Measurements from ENCODE around the gene FTCD. TPM values are rescaled to one million over a fixed set of nuclear protein-coding genes. Genes with fewer than 3 reads are reported as not detected.

FTCD gene
- total and polyA plus RNA-seq, 10 donors = 0.35 to 2.8 (median 0.81) TPM; not detected in 5

DNA sequence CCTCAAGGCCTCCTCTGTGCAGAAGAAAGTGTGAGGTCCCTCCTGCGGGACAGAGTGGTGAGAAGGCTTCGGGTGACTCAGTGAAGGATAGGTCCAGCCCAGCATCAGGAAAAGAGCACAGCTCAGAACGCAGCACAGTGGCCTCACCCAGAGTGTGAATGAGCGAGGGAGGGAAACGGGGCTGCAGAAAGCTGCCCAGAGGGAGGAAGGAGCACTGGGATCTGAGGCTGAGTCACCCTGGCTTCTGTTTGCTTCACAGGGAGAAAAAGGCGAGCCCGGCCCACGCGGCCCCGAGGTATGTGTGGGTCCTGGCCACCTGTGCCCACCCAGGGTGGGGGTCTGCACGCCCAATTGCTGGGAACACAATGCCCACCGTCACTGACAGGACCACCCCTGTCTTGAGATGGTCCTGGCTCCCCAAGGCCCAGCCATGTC is 33.1 kb downstream of the FTCD start:
- TF ChIP-seq, protein P1, sequence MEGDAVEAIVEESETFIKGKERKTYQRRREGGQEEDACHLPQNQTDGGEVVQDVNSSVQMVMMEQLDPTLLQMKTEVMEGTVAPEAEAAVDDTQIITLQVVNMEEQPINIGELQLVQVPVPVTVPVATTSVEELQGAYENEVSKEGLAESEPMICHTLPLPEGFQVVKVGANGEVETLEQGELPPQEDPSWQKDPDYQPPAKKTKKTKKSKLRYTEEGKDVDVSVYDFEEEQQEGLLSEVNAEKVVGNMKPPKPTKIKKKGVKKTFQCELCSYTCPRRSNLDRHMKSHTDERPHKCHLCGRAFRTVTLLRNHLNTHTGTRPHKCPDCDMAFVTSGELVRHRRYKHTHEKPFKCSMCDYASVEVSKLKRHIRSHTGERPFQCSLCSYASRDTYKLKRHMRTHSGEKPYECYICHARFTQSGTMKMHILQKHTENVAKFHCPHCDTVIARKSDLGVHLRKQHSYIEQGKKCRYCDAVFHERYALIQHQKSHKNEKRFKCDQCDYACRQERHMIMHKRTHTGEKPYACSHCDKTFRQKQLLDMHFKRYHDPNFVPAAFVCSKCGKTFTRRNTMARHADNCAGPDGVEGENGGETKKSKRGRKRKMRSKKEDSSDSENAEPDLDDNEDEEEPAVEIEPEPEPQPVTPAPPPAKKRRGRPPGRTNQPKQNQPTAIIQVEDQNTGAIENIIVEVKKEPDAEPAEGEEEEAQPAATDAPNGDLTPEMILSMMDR (IDR thresholded peaks at IDR 0.05 in 8 of 11, conservative IDR thresholded peaks at IDR 0.05 in 3 of 11) = no peak
- no peak for TF ChIP-seq POLR2AphosphoS5 (IDR thresholded peaks at IDR 0.05)
- TF ChIP-seq POLR2A (IDR thresholded peaks at IDR 0.05) = no peak
- intact Hi-C loops (cut with DNase I; ENCODE audit: low total_unique reads) = no loop called here
- no peaks in the 10 kb centered on the region for H3K9me3 ChIP-seq
- H3K4me1 ChIP-seq = no peaks in the 10 kb centered on the region
- peak; percentile 52 for DNase-seq
- no peaks in the 10 kb centered on the region for H3K27me3 ChIP-seq (replicated peaks in 1 of 7)
- H3K36me3 ChIP-seq = peaks cover 0 to 91% (median 34%) of the 10 kb centered on the region in 6 donors
- 82 to 92% (median 87%) methylated on average over 11 to 12 of the region's 12 CpGs for WGBS, 5 donors
- H3K27ac ChIP-seq = no peak overlapping the region
- no peak overlapping the region for H3K4me3 ChIP-seq

DNA sequence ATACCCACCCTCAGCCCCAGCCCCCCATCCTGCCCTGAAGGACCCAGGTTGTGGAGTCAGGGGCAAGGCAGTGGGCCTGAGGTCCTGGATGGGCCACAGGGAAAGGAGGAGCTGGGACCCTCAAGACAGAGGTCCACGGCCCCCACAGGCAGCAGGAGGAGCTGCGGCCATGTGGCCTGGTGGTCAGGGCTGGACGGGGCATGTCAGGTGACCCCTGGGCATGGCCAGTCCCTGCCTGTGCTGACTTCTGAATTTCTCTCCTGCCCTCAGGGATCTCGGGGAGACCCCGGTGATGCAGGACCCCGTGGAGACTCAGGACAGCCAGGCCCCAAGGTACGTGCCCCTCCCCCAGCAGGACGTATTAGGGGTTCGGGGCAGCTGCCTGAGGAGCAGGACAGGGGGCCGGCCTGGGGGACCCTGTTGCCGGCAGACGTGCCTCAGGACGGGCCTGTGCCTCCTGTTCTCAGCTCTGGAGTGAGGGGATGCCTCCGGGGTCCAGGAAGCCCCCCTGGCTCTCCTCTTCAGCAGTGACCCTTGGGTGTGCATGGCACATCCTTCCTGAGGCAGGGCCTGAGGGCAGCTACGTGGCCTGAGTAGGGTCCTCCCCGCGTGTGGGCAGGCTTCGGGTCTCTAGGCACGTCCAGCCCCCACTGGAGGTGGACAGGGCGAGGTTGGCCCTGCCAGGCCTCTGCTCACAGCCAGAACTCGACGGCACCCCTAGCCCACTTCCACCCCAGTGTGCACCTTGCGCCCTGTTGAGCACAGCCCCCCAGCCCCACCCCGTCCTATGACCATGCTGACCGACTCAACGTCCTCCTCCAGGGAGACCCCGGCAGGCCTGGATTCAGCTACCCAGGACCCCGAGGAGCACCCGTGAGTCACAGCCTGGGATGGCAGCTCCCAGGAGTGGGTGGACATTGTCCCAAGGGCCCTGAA is 33.8 kb downstream of the FTCD start:
- H3K36me3 ChIP-seq = peaks cover 0 to 91% (median 35%) of the 10 kb centered on the region in 6 donors
- no peak overlapping the region for H3K27ac ChIP-seq
- WGBS, 5 donors = 85 to 92% (median 89%) methylated on average over 15 to 29 of the region's 29 CpGs
- peak; percentile 56 for DNase-seq
- TF ChIP-seq, protein P1 (IDR thresholded peaks at IDR 0.05 in 8 of 11, conservative IDR thresholded peaks at IDR 0.05 in 3 of 11) = no peak
- TF ChIP-seq POLR2AphosphoS5 (IDR thresholded peaks at IDR 0.05) = no peak
- TF ChIP-seq POLR2A (IDR thresholded peaks at IDR 0.05) = no peak
- no peaks in the 10 kb centered on the region for H3K4me1 ChIP-seq
- intact Hi-C loops (cut with DNase I; ENCODE audit: low total_unique reads) = no loop called here
- no peak overlapping the region for H3K4me3 ChIP-seq
- H3K27me3 ChIP-seq (replicated peaks in 1 of 7) = no peaks in the 10 kb centered on the region
- no peaks in the 10 kb centered on the region for H3K9me3 ChIP-seq

DNA sequence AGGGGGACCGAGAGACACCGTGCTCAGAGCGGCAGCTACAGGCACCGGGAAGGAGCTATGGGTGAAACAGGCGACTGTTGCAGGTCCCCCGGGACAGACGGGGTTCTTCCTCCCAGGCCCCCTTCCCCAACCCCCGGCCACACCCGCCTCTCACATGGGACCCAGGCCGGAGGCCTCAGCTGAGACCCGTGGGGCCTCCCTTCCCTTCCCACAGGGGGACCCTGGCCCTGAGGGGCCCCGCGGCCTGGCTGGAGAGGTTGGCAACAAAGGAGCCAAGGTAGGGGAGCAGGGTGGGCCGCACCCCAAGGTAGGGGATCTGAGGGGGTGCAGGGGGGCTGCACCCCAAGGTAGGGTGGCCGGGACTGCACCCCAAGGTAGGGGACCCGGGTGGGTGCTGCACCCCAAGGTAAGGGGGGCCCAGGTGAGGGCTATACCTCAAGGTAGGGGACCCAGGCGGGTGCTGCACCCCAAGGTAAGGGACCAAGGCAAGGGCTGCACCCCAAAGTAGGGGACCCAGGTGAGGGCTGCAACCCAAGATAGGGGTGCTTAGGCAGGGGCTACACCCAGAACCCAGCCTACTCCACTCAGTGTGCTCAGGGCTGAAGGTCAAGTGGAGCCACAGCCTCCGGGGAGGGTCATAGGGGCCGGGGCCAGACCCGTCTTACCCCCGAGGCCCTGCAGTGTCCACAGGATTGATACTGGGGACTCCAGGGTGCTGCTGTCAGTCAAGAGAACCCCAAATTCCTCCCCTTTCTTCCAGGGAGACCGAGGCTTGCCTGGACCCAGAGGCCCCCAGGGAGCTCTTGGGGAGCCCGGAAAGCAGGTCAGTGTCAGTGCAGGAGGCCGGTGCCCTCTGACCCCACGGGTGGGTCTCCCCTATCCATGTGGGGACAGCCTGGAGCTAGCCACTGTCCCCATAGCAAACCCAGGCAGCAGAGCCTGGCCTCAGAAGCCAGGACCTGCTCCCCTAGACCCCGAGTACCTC is 34.8 kb downstream of the FTCD start:
- intact Hi-C loops (cut with DNase I; ENCODE audit: low total_unique reads) = no loop called here
- WGBS, 5 donors = 80 to 85% (median 83%) methylated on average over 12 to 26 of the region's 26 CpGs
- Histone ChIP-seq H3K4me1 (no peaks in the 10 kb centered on the region), H3K9me3 (peaks cover 0 to 3% (median 0%) of the 10 kb centered on the region in 8 donors), H3K4me3 (no peak overlapping the region), H3K27me3 (replicated peaks in 1 of 7) (no peaks in the 10 kb centered on the region), H3K27ac (no peak overlapping the region), H3K36me3 (peaks cover 0 to 91% (median 33%) of the 10 kb centered on the region in 6 donors)
- peak; percentile 60 for DNase-seq
- no peak for TF ChIP-seq POLR2A (IDR thresholded peaks at IDR 0.05)
- TF ChIP-seq POLR2AphosphoS5 (IDR thresholded peaks at IDR 0.05) = no peak
- TF ChIP-seq, protein P1 (IDR thresholded peaks at IDR 0.05 in 8 of 11, conservative IDR thresholded peaks at IDR 0.05 in 3 of 11) = no peak
